NCI-H446 (cell line): Measurements from ENCODE around the gene UBA6.
"Not testable (repeated sequence)": the region's sequence is repeated elsewhere in the genome, so short reads cannot be mapped to it uniquely, and the experiment has no call there.

ENCODE experiments used
- DNase-seq, 2 experiments: peaks; one replicate each; lab custom pipeline; 2025; lab: John Stamatoyannopoulos, UW

Gene UBA6

GRCh38 chr4:67700738-67701516 lies at the start of gene UBA6:
Gene UBA6 (minus strand): TSS chr4:67701155. CDS start chr4:67701119, 36 bp downstream.
- peak; percentile 74 to 95 for DNase-seq

- DNase-seq = no peak
These were observed 49.7 kb upstream of the UBA6 start for GRCh38 chr4:67750691-67751090.

- no peak for DNase-seq
These were observed 48.3 kb upstream of the UBA6 start for GRCh38 chr4:67749286-67749685.

GRCh38 chr4:67746797-67747495 lies 46.0 kb upstream of the UBA6 start:
- peak; percentile 15 to 51 for DNase-seq

- DNase-seq = no peak
These were observed 43.8 kb upstream of the UBA6 start for GRCh38 chr4:67744561-67745283.

- no peak for DNase-seq
These were observed 42.2 kb upstream of the UBA6 start for GRCh38 chr4:67743194-67743593.

- DNase-seq = no peak
These were observed 35.3 kb upstream of the UBA6 start for GRCh38 chr4:67736262-67736661.

GRCh38 chr4:67735325-67735724 lies 34.4 kb upstream of the UBA6 start:
- no peak for DNase-seq

GRCh38 chr4:67730511-67730910 lies 29.6 kb upstream of the UBA6 start:
- not testable (repeated sequence) for DNase-seq

- no peak for DNase-seq
These were observed 26.3 kb upstream of the UBA6 start for GRCh38 chr4:67727124-67727850.

GRCh38 chr4:67725981-67726380 lies 25.0 kb upstream of the UBA6 start:
- DNase-seq = no peak

GRCh38 chr4:67725132-67725531 lies 24.2 kb upstream of the UBA6 start:
- DNase-seq = no peak

GRCh38 chr4:67723949-67724348 lies 23.0 kb upstream of the UBA6 start:
- no peak for DNase-seq

- DNase-seq = no peak
These were observed 22.4 kb upstream of the UBA6 start for GRCh38 chr4:67723341-67723740.

GRCh38 chr4:67721770-67722597 lies 21.0 kb upstream of the UBA6 start:
- no peak for DNase-seq

- no peak for DNase-seq
These were observed 20.4 kb upstream of the UBA6 start for GRCh38 chr4:67721315-67721769.

- DNase-seq = no peak
These were observed 19.1 kb upstream of the UBA6 start for GRCh38 chr4:67719953-67720617.

- DNase-seq = no peak
These were observed 17.9 kb upstream of the UBA6 start for GRCh38 chr4:67718848-67719247.

GRCh38 chr4:67717586-67717985 lies 16.6 kb upstream of the UBA6 start:
- DNase-seq = no peak

- no peak for DNase-seq
These were observed 14.0 kb upstream of the UBA6 start for GRCh38 chr4:67714955-67715354.

GRCh38 chr4:67714248-67714583 lies 13.3 kb upstream of the UBA6 start:
- no peak for DNase-seq
